Activated T-cell treated with anti-CD3 and anti-CD28 coated beads, Interleukin-2, amount 50 U/mL, for 4 hours (primary cell): ENCODE measurements around the gene HOXD8. TPM values are rescaled to one million over a fixed set of nuclear protein-coding genes. Genes with fewer than 3 reads are reported as not detected.

Experiments used
- ATAC-seq, 2 donors: fragments of 200-7000 bp; cut with Tn5 transposase; one replicate each; pipeline ENCODE4 v1.10.0; 2021
- DNase-seq: peaks from one replicate; pipeline ENCODE4 v3.0.0-alpha.2; 2020
- H3K27me3 Mint-ChIP-seq: one replicate; pipeline ENCODE4 v1.8.0; 2021; ENCODE audit warnings: low read depth, mixed read lengths
- H3K36me3 Mint-ChIP-seq: one replicate; pipeline ENCODE4 v1.8.0; 2022; ENCODE audit warnings: mixed read lengths; ENCODE audit not compliant: insufficient read depth
- H3K4me1 Mint-ChIP-seq: one replicate; pipeline ENCODE4 v1.8.0; 2021; ENCODE audit warnings: low read depth, mixed read lengths
- H3K4me3 Mint-ChIP-seq: one replicate; pipeline ENCODE4 v1.8.0; 2021; ENCODE audit warnings: mild to moderate bottlenecking, moderate library complexity, mixed read lengths
- H3K9me3 Mint-ChIP-seq: one replicate; pipeline ENCODE4 v1.8.0; 2021; ENCODE audit warnings: mixed read lengths
- total RNA-seq, 3 donors: library from RNA; stranded (reverse); gene quantifications; one replicate each; pipeline ENCODE4 v1.2.1, GENCODE V29; 2021

The HOXD8 gene
- total RNA-seq, 3 donors from 2014 or later, result 0.11 TPM; not detected in 2

GRCh38 chr2:176154576-176155252 lies 25.2 kb downstream of the HOXD8 start:
- DNase-seq (no peak), ATAC-seq (no peak)
- peaks cover 11% of the 10 kb centered on the region for H3K4me1 Mint-ChIP-seq
- no peak overlapping the region for H3K4me3 Mint-ChIP-seq
- H3K36me3 Mint-ChIP-seq, result no peaks in the 10 kb centered on the region
- no peaks in the 10 kb centered on the region for H3K9me3 Mint-ChIP-seq
- peaks cover 82% of the 10 kb centered on the region for H3K27me3 Mint-ChIP-seq

DNA sequence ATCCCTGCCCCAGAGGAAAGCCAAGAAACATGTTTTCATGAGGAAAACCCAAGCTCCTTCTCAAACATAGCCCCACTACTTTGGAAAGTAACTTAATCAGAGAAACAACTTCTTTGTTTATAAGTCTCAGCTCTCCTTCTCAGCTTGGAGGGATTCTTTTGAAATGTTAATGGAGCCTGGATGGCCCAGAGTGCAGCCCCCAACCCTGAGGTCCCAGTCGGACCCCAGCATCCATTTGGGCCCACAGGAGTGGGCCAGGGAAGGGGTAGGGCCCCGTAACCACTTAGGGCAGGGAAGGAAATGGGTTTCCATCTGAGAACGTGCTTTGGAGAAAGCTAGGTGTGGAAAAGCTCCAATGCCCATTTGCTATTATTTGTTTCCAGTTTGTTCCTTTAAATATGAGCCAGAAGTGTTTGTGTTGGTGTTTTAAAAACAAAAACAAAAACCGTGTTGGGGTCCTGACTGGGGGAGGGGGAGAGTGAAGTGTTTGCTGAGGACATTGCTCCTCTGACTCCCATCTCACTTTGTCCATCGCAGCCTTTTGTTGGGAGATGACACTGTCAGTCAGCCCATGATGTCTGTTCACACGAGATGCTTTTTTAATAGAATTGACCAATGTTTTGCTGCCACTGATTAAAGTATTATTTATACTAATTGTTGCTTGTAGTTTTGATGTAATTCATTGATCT lies 26.0 kb downstream of the HOXD8 start:
- Mint-ChIP-seq H3K9me3 (no peaks in the 10 kb centered on the region), H3K4me1 (peaks cover 11% of the 10 kb centered on the region), H3K36me3 (no peaks in the 10 kb centered on the region), H3K4me3 (no peak overlapping the region), H3K27me3 (peaks cover 81% of the 10 kb centered on the region)
- ATAC-seq, result no peak
- DNase-seq, result no peak

DNA sequence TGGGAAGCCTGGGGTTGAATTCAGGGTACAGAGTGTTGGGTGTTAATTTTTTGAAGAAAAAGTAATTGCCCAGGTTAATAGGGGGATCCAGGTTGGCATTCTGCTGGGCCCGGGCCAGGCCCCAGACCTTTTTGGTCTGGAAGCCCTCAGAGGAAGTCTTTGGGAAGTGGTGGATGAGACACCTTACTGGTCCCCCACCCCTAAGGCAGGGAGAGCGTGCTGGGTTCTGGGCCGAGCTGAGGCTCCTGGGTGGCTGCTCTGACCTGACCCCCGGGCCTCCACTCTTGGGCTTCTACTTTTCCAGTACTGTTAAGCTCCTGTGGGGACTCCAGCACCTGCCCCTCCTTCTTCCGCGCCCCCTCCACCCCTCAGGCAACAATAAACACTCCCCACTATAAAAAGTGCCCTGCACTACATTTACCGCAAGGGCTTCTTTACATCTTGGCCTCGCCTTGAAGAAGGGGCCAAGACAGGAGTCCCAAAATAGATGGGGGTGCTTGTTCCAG lies 26.8 kb downstream of the HOXD8 start:
- Mint-ChIP-seq H3K4me3 (no peak overlapping the region), H3K27me3 (peaks cover 81% of the 10 kb centered on the region), H3K4me1 (peaks cover 13% of the 10 kb centered on the region), H3K36me3 (no peaks in the 10 kb centered on the region), H3K9me3 (no peaks in the 10 kb centered on the region)
- DNase-seq (no peak), ATAC-seq (no peak)

- Mint-ChIP-seq H3K4me3 (no peak within 1 kb of the TSS), H3K36me3 (no peaks in the 10 kb centered on the region), H3K9me3 (no peaks in the 10 kb centered on the region)
Measured at GRCh38 chr2:176156807-176157498, 27.4 kb downstream of the HOXD8 start, which contains the start of gene HOXD3. TSS of gene HOXD3 (plus strand) at chr2:176157307. CDS start at chr2:176169115, 11,808 bp downstream.

GRCh38 chr2:176157499-176158185 lies 28.1 kb downstream of the HOXD8 start:
- no peaks in the 10 kb centered on the region for H3K36me3 Mint-ChIP-seq
- peaks cover 86% of the 10 kb centered on the region for H3K27me3 Mint-ChIP-seq
- DNase-seq, result no peak
- no peaks in the 10 kb centered on the region for H3K9me3 Mint-ChIP-seq
- ATAC-seq, result no peak
- H3K4me1 Mint-ChIP-seq, result peaks cover 12% of the 10 kb centered on the region
- H3K4me3 Mint-ChIP-seq, result no peak overlapping the region

More at GRCh38 chr2:176156807-176157498, 27.4 kb downstream of the HOXD8 start, which contains the start of gene HOXD3:
- DNase-seq, result no peak
- peaks cover 84% of the 10 kb centered on the region for H3K27me3 Mint-ChIP-seq
- peaks cover 12% of the 10 kb centered on the region for H3K4me1 Mint-ChIP-seq
- no peak for ATAC-seq

DNA sequence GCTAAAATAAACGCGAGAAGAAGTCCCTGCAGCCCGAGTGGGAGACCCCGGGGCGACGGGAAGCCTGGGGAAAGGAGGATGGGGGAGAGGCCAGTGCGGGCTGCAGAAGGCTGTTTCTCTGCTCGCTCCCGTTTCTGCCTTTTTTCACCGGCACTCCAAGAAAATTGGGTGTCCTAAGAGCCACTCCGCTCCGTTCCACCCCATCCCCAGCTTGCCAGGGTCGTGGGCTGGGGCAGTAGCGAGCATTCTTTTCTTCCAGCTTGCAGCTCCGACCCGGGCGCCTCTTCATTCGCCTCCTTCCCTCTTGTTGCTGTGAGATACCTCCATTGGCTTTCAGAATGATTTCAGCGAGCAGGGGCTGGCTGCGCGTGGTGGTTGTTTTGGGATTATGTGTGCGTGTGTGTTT lies 28.7 kb downstream of the HOXD8 start:
- no peaks in the 10 kb centered on the region for H3K9me3 Mint-ChIP-seq
- no peaks in the 10 kb centered on the region for H3K36me3 Mint-ChIP-seq
- H3K4me3 Mint-ChIP-seq, result no peak overlapping the region

GRCh38 chr2:176158855-176159662 lies 29.6 kb downstream of the HOXD8 start:
- no peak overlapping the region for H3K4me3 Mint-ChIP-seq
- DNase-seq (no peak), ATAC-seq (peak in 1 of 2 donors; percentile 13)
- H3K27me3 Mint-ChIP-seq, result peaks cover 87% of the 10 kb centered on the region
- H3K36me3 Mint-ChIP-seq, result no peaks in the 10 kb centered on the region
- peaks cover 4% of the 10 kb centered on the region for H3K9me3 Mint-ChIP-seq
- H3K4me1 Mint-ChIP-seq, result peaks cover 12% of the 10 kb centered on the region

More for the DNA sequence above, 28.7 kb downstream of the HOXD8 start:
- DNase-seq (no peak), ATAC-seq (no peak)
- Mint-ChIP-seq H3K27me3 (peaks cover 85% of the 10 kb centered on the region), H3K4me1 (peaks cover 12% of the 10 kb centered on the region)

DNA sequence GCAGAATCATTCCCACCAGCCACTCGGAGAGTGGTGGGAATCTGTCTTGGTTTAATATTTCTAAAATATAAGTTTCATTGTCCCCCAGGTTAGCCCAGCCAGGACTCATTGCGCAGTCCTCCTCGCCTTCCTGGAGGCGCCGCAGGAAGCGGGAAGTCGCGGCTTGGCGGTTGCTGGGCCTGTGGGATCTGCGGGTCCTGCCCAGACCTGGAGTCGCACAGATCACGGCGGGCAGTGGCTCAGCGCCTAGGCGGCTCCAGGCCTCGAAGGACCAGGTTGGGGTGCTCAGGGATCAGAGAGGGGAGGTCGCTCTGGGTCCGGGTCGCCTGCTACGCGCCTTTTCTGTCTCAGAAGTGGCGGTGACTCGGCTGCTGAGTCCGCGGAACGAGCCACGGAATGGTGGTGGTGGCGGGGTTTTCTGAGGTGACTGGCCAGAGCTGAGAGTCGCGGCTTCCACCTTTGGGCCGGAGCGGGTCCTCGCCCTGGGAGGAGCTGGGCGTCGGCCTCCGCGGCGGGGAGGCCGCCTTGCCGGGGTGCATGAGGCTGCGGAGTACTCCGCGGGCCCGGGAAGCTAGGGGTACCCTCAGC lies 30.3 kb downstream of the HOXD8 start:
- ATAC-seq, result peak in 1 of 2 donors; percentile 38
- DNase-seq, result no peak
- H3K27me3 Mint-ChIP-seq, result peaks cover 87% of the 10 kb centered on the region

GRCh38 chr2:176160251-176160985 lies 30.9 kb downstream of the HOXD8 start:
- no peak overlapping the region for H3K4me3 Mint-ChIP-seq
- H3K9me3 Mint-ChIP-seq, result peaks cover 7% of the 10 kb centered on the region
- peak in 1 of 2 donors; percentile 12 for ATAC-seq

More for the DNA sequence above, 30.3 kb downstream of the HOXD8 start:
- Mint-ChIP-seq H3K9me3 (peaks cover 7% of the 10 kb centered on the region), H3K4me1 (peaks cover 14% of the 10 kb centered on the region), H3K4me3 (no peak overlapping the region), H3K36me3 (no peaks in the 10 kb centered on the region)

GRCh38 chr2:176160986-176161824 lies 31.7 kb downstream of the HOXD8 start:
- H3K4me3 Mint-ChIP-seq, result no peak overlapping the region
- DNase-seq, result no peak
- ATAC-seq, result no peak

More at GRCh38 chr2:176160251-176160985, 30.9 kb downstream of the HOXD8 start:
- Mint-ChIP-seq H3K36me3 (no peaks in the 10 kb centered on the region), H3K4me1 (peaks cover 14% of the 10 kb centered on the region), H3K27me3 (peaks cover 88% of the 10 kb centered on the region)
- no peak for DNase-seq

DNA sequence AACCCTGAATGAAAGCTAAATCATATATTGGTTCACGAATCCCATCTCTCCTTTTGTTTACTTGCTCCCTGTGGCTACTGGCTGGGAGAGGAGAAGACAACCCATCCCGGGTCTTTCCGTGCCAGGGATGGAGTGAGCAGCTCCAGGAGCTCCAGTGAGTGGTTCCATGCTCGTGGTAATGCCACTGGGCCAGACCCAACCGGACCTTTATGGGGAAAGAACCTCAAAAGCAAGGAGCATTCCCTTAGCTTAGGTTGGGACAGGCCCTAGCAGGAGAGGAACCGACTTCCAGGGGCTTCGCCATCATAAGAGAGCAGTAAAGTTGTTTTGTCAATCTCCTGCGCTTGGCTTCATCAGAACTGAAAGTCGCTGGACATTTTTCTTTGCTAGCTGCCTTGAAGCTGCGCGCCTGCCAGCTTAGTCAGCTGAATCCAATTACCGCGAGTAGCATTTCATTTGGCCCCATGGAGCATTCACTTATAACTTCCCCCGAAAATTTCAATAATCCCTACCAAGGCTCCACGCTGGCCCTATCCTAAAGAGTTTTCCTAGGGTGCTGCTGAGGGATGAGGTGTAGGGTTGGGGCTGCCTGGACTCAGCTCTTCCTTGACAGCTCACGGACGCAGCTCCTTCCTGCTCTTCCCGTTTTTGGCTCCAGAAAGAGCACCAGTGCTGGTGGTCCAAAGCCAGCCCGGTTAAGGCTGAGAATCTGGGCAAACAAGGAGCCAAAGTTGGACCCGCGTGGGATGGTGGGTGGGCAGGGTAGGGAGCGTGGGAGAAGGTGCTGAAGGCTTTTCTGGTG lies 32.5 kb downstream of the HOXD8 start:
- ATAC-seq, result no peak
- peaks cover 7% of the 10 kb centered on the region for H3K9me3 Mint-ChIP-seq
- H3K36me3 Mint-ChIP-seq, result no peaks in the 10 kb centered on the region
- no peak overlapping the region for H3K4me3 Mint-ChIP-seq
- no peak for DNase-seq
- H3K4me1 Mint-ChIP-seq, result peaks cover 12% of the 10 kb centered on the region
- peaks cover 91% of the 10 kb centered on the region for H3K27me3 Mint-ChIP-seq

More at GRCh38 chr2:176160986-176161824, 31.7 kb downstream of the HOXD8 start:
- Mint-ChIP-seq H3K36me3 (no peaks in the 10 kb centered on the region), H3K27me3 (peaks cover 90% of the 10 kb centered on the region), H3K9me3 (peaks cover 7% of the 10 kb centered on the region), H3K4me1 (peaks cover 14% of the 10 kb centered on the region)
